Dermis microvascular lymphatic vessel endothelial cell (primary cell): ENCODE measurements around the gene BDH2. TPM values are rescaled to one million over a fixed set of nuclear protein-coding genes. Genes with fewer than 3 reads are reported as not detected.

Experiments used
- DNase-seq, 2 donors: peaks; one replicate each; pipeline versions ENCODE4 v3.0.0 to v3.0.0-alpha.2; 2010; ENCODE audit warnings: low read depth in 2 of 2
- total RNA-seq: library from RNA; depleted of rRNA; stranded (reverse); fragments of >200 nt; gene quantifications from 2 replicates; pipeline ENCODE4 v1.2.1, GENCODE V29; 2014

BDH2 gene
- total RNA-seq, 1 donor from 2014 or later = 15.1 TPM

- no peak for DNase-seq
Observed at GRCh38 chr4:103085555-103086196, 14.0 kb downstream of the BDH2 start.

DNA sequence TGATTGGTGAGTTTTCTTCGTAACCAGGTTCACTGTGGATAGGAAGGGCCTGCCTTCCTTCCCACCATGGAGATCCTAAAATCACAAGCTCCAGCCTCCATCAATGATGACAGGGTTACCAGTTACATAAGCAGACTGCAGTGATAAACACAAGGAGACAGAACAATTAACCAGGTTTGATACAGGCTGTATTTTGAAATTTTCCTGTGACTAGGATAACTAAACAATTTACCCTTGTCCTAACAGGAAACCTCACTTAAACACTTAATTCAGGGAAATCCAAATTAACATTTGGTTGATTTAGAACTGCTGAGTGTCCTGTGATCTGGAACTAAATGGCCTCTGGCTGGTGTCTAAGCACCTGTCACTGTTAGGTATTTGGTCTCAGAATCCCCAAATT, 20.0 kb downstream of the BDH2 start:
- DNase-seq = no peak

GRCh38 chr4:103076747-103077347, 22.8 kb downstream of the BDH2 start, which contains the start of gene SLC9B2:
Gene SLC9B2, minus strand, starts transcription at chr4:103076761. Its CDS starts 9,211 bp downstream, at chr4:103067550.
- DNase-seq = peak in 1 of 2 donors; percentile 5

DNA sequence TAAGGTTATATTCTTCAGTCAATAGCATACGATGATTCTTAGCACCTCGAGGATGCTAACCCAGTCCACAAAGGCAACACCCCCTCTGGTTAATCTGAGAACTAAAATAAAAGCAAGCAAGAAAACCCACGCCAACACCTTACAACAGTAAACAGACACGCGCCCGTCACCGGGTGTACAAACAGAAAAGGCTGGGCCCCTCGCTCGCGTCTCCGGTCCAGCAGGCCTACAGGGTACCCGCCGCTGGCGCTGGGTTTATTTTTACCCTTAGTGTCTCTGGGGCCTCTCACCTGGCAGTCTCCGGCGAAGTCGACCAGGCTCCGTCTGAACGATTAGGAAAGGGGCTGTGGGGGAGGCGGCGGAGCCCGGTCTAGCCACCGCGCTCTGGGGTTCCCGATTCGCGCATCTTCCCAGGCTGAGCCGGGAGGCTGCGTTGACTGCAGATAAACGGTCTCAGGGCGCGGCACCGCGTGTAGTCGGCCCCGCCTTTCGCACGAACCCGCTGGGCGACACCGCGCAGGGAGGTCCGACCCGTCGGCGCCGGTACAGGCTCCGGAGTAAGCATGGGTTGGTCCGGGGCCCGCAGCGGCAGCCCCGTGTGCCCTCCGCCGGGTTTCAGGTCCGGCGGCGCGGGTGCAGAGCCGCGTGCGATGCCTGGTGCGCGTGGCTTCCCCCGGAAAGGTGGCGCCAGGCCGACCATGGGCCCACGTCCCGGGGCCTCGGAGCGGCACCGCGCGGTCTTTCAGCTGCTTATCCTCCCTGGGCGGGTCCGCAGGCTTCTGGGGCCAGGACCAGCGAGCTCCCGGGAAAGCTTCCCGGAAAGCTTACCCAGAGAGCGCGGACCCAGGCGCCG, 23.5 kb downstream of the BDH2 start:
- peak in 1 of 2 donors; percentile 65 for DNase-seq

- DNase-seq = peak in 1 of 2 donors; percentile 7
Observed at GRCh38 chr4:103075435-103075893, 24.2 kb downstream of the BDH2 start.

DNA sequence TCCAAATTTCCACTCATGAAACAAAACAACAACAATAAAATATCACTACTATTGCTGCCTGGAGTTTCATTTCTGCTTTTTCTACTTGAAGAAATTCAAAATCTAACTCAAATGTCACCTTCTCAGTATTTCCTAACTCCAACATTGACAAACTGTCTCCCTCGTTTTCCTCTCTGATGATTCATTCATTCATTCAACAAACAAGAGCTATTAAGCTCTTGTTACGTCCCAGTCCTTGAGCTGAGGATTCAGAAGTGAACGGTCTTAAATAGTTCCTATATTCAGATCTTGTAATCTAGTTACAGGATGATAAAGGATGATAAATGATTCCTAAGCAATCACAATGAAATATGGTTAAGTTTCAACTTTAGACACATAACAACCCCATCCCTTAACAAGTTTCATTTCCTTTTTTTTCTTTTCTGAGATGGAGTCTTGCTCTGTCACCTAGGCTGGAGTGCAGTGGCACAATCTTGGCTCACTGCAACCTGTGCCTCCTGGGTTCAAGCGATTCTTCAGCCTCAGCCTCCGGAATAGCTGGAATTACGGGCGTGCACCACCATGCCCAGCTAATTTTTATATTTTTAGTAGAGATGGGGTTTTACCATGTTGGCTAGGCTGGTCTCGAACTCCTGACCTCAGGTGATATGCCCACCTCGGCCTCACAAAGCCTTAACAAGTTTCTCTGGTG, 24.7 kb downstream of the BDH2 start:
- DNase-seq = peak in 1 of 2 donors; percentile 16

DNA sequence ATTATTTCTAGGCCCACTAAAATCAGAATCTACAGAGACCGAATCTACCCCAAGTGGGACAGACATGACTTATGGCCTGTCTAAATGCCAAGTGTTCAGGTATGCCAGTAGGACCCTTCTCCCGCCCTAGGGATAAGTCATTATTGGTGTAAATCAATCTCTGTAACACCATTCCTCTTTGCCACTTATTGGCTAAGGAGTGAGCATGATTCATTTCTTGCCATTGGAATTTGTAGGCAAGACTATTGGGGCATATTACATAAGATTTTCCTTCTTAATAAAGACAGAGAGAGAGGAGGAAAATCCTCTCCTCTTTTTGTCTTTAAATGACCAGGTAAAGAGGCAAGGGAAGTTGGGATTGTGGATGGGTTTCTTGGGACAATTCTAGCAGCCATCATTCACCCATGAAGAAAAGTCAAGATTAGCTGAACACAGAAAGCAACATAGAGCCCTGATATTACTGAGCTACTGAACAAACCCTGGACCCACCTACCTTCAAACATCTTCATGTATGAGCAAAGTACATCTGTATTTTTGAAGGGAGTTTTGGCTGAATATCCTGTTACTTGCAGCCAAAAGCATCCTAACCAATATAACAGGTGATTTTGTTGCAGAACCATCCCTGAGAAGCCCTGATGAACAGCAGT, 25.7 kb downstream of the BDH2 start:
- no peak for DNase-seq

DNA sequence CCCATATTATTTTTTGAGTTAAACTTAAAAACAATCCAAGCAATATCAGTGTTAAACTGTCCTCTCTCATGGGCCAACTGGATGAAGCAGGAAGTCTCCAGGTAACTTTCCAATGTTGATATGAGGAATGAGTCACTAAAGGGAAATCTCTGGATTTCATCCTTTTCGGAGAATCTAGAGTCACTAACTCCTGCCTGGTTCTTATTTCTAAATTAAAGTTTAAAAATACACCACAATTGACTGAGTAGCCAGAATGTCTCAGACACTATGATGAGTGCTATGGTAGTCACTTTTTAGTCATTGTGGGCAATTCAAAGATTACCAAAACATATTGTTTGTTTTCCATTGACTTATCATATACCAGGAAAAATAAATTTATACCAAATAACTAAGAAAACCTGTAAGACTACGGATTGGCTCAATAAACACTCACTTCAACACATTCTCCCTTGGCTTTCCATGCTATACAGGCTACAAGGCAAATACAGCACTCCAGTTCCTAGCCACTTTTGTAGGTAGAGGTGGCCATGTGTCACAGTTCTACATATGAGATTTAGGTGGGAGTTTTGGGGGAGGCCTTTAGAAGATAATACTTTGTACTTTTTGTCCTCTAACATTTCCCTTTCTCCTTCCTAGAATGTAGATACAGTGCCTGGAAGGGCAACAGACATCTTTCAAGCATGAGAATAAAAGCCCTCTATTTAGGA, 31.6 kb downstream of the BDH2 start:
- DNase-seq = peak in 1 of 2 donors; percentile 2

DNA sequence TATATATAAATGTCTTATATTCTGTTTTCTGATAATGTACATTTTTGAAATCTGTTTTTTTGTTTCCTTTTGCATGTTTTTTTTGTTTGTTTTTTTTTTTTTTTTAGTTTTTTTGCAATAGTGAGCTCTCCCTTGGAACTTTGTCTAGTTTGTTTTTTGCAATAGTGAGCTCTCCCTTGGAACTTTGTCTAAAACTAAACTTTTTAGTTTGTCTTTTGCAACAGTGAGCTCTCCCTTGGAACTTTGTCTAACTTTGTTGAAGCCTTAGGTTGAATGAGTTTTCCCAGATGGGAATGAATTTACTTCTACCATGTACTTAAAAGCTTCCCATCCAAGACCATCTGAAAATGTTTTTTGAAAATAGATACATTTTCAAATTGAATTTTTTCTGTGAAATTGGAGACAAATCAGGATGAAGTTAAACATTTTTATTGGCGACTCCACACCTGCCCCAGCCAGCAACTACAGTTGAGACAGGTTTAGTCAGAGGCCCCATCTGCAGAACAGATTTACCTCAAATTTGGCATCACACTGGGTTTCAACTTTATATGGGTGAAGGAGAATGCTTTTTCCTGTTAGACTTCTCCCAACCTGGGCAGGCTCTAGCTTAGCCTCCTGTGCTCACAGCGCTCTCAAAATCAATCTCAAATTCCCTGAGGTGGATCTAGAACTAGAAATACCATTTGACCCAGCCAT, 39.0 kb downstream of the BDH2 start:
- no peak for DNase-seq

- DNase-seq = no peak
Observed at GRCh38 chr4:103054030-103054429, 45.6 kb downstream of the BDH2 start.

GRCh38 chr4:103052779-103053178, 46.9 kb downstream of the BDH2 start:
- no peak for DNase-seq

DNA sequence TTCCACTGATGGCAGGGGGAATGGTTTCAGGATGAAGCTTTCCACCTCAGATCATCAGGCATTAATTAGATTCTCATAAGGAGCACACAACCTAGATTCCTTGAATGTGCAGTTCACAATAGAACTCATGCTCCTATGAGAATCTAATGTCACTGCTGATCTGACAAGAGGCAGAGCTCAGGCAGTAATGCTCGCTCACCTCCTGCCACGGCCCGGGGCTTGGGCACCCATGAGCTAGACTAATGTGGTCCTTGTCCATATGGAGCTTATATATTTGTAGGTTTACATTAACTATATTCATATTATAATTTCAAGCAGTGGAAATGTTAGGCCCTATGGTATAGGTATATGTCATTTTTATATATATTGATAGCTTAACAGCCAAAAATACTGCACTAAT, 47.5 kb downstream of the BDH2 start:
- no peak for DNase-seq

- no peak for DNase-seq
Observed at GRCh38 chr4:103050736-103051436, 48.7 kb downstream of the BDH2 start.

- DNase-seq = peak in 1 of 2 donors; percentile 48
Observed at GRCh38 chr4:103046416-103047290, 53.0 kb downstream of the BDH2 start.

DNA sequence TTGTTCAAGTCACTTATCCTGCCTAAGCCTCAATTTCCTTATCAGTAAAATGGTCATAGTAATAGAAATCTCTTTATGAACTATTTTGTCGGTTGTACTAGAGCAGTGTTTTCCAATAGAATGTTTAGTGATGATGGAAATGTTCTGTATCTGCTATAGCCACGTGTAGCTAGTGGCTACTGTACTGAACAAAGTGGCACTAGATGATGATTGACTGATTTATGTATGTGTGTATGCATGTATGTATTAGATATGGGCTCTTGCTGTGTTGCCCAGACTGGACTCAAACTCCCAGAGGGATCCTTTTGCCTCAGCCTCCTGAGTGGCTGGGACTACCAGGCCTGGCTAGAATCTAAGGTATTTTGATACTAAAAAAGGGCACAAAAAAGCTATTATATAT, 55.5 kb downstream of the BDH2 start:
- no peak for DNase-seq

DNA sequence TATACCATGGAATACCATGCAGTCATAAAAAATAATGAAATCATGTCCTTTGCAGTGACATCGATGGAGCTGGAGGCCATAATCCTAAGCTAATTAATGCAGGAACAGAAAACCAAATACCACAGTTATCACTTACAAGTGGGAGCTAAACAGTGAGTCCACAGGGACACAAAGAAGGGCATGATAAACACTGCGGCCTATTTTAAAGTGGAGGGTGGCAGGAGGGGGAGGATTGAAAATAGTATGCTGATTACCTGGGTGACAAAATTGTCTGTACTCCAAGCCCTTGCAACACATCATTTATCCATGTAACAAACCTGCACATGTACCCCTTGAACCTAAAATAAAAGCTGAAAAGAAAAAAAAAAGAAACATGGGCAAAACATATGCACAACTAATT, 63.5 kb downstream of the BDH2 start:
- DNase-seq = no peak

- DNase-seq = peak in 1 of 2 donors; percentile 26
Observed at GRCh38 chr4:103032574-103032973, 67.1 kb downstream of the BDH2 start.

- no peak for DNase-seq
Observed at GRCh38 chr4:103030791-103031190, 68.8 kb downstream of the BDH2 start.
